Endothelial cell of umbilical vein (primary cell): ENCODE data around the gene CYP21A2.
"Not testable (repeated sequence)": the region's sequence is repeated elsewhere in the genome, so short reads cannot be mapped to it uniquely, and the experiment has no call there.

Source experiments
- EZH2 ChIP-seq: IDR thresholded peaks from 2 replicates; pipeline ENCODE4 v1.6.1; 2012; ENCODE audit warnings: borderline replicate concordance, low read depth, mild to moderate bottlenecking, moderate library complexity, low read length, inconsistent platforms; ENCODE audit not compliant: severe bottlenecking
- FOS ChIP-seq: IDR thresholded peaks from 2 replicates; pipeline ENCODE4 v1.6.1; 2011; ENCODE audit warnings: mild to moderate bottlenecking, low read length, moderate library complexity, borderline replicate concordance; ENCODE audit not compliant: insufficient read depth
- GATA2 ChIP-seq: IDR thresholded peaks from 2 replicates; pipeline ENCODE4 v1.7.0; 2011; ENCODE audit warnings: low read depth, mild to moderate bottlenecking, moderate library complexity, mixed read lengths, low read length; ENCODE audit not compliant: insufficient read length, insufficient read depth
- JUN ChIP-seq: IDR thresholded peaks from 2 replicates; pipeline ENCODE4 v1.6.1; 2011; ENCODE audit warnings: borderline replicate concordance, low read depth; ENCODE audit not compliant: insufficient read length, insufficient read depth
- MYC ChIP-seq: IDR thresholded peaks from one replicate; pipeline ENCODE4 v1.6.1; 2011; ENCODE audit warnings: mild to moderate bottlenecking, low read depth, low read length
- POLR2A ChIP-seq: IDR thresholded peaks from 2 replicates; pipeline ENCODE4 v1.6.1; 2012; ENCODE audit warnings: low read depth, mild to moderate bottlenecking, control low read depth, low read length
- POLR2AphosphoS5 ChIP-seq: IDR thresholded peaks from 2 replicates; pipeline ENCODE4 v1.6.1; 2012; ENCODE audit warnings: low read depth, mild to moderate bottlenecking, control low read depth, low read length, moderate library complexity; ENCODE audit not compliant: insufficient read depth
- TF ChIP-seq, protein P1 (sequence below): IDR thresholded peaks from 2 replicates; pipeline ENCODE4 v1.6.1; 2011; ENCODE audit not compliant: insufficient read depth, insufficient read length
- TF ChIP-seq, protein P2 (sequence below), 2 donors: IDR thresholded peaks; 1 replicate in 1 of 2; 2 replicates in 1 of 2; pipeline ENCODE4 v1.5.1; 2011; ENCODE audit warnings: low read length in 2 of 2, mild to moderate bottlenecking in 2 of 2, moderate library complexity in 2 of 2, control low read depth in 1 of 2, inconsistent platforms in 1 of 2, low read depth in 1 of 2; ENCODE audit not compliant: insufficient read depth in 1 of 2; ENCODE audit errors: extremely low read depth in 1 of 2

DNA sequence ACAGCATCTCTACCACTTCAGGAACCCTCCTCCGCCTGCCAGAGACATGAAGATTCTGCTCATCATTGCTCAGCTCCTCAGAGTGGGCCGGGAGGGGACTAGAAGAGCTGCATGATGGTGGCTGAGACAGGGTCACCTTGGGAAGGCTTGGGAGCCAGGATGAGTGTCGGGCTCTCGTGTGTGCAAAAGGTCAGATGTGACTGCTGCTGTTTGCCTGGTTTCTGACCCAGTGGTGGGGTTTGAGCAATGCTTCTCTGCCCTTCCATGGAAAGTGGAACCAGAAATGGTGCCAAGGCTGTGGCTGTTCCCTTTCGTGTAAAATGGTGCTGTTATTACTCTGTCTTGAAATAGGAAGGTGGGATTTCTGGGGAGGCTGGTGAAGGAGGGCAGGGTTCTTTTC lies 24.5 kb upstream of the CYP21A2 start:
- TF ChIP-seq, protein P1, sequence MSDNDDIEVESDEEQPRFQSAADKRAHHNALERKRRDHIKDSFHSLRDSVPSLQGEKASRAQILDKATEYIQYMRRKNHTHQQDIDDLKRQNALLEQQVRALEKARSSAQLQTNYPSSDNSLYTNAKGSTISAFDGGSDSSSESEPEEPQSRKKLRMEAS: not testable (repeated sequence)
- TF ChIP-seq, protein P2, sequence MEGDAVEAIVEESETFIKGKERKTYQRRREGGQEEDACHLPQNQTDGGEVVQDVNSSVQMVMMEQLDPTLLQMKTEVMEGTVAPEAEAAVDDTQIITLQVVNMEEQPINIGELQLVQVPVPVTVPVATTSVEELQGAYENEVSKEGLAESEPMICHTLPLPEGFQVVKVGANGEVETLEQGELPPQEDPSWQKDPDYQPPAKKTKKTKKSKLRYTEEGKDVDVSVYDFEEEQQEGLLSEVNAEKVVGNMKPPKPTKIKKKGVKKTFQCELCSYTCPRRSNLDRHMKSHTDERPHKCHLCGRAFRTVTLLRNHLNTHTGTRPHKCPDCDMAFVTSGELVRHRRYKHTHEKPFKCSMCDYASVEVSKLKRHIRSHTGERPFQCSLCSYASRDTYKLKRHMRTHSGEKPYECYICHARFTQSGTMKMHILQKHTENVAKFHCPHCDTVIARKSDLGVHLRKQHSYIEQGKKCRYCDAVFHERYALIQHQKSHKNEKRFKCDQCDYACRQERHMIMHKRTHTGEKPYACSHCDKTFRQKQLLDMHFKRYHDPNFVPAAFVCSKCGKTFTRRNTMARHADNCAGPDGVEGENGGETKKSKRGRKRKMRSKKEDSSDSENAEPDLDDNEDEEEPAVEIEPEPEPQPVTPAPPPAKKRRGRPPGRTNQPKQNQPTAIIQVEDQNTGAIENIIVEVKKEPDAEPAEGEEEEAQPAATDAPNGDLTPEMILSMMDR (IDR thresholded peaks at IDR 0.05; ENCODE audit: extremely low read depth in 1 of 2, insufficient read depth in 1 of 2, low read depth in 1 of 2, low read length in 2 of 2): not testable (repeated sequence)
- TF ChIP-seq MYC, EZH2, POLR2A, JUN, POLR2AphosphoS5, GATA2, FOS: not testable (repeated sequence)
